Chondrocyte (in vitro differentiated cells): ENCODE measurements around the gene SLC38A1. TPM values are rescaled to one million over a fixed set of nuclear protein-coding genes. Genes with fewer than 3 reads are reported as not detected.

ENCODE experiments used
- DNase-seq: peaks from one replicate; pipeline ENCODE4 v3.0.0; 2021; ENCODE audit warnings: mixed read lengths, low spot score
- H3K27ac Mint-ChIP-seq: one replicate; pipeline ENCODE4 v1.8.0; 2021; ENCODE audit warnings: mild to moderate bottlenecking, moderate library complexity, mixed read lengths; ENCODE audit not compliant: unreplicated experiment
- H3K27me3 Mint-ChIP-seq: 2 replicates; pipeline ENCODE4 v1.8.0; 2021; ENCODE audit warnings: low read depth, mixed read lengths
- H3K36me3 Mint-ChIP-seq: 2 replicates; pipeline ENCODE4 v1.8.0; 2021; ENCODE audit warnings: low read depth, mixed read lengths
- H3K4me1 Mint-ChIP-seq: 2 replicates; pipeline ENCODE4 v1.8.0; 2021; ENCODE audit warnings: low read depth, mild to moderate bottlenecking, mixed read lengths
- H3K4me3 Mint-ChIP-seq: one replicate; pipeline ENCODE4 v1.8.0; 2021; ENCODE audit warnings: mild to moderate bottlenecking, moderate library complexity, mixed read lengths; ENCODE audit not compliant: unreplicated experiment
- H3K9me3 Mint-ChIP-seq: 2 replicates; pipeline ENCODE4 v1.8.0; 2021; ENCODE audit warnings: low read depth, mixed read lengths
- CTCF ChIP-seq: fragments of 200-600 bp; sonication (generic); IDR thresholded peaks from 2 replicates; pipeline ENCODE4 v1.5.0; 2021; ENCODE audit warnings: antibody characterized with exemption, mild to moderate bottlenecking, moderate library complexity
- long read RNA-seq: library from polyadenylated mRNA; stranded (forward); transcript quantifications from one replicate; pipeline ENCODE4 v2.0.0, GENCODE V29; 2021
- total RNA-seq: library from RNA; stranded (reverse); gene quantifications from 3 replicates; pipeline ENCODE4 v1.2.1, GENCODE V29; 2021

Gene SLC38A1
- 83.4 to 185 TPM (median 176 TPM) in 3 replicates for total RNA-seq
- long read RNA-seq, full-length matches to known transcripts: 56 of 95 reads
- long read RNA-seq, partial matches to known transcripts: 2 of 95 reads
- long read RNA-seq, other reads (novel, unspliced or antisense): 37 of 95 reads

- H3K36me3 Mint-ChIP-seq: peaks cover 3% of the 10 kb centered on the region
These were observed at the start of gene SLC38A1 for GRCh38 chr12:46268583-46269428. Gene SLC38A1 (minus strand): TSS chr12:46269043. CDS start chr12:46239800, 29,243 bp downstream.

GRCh38 chr12:46318037-46318436 lies 49.2 kb upstream of the SLC38A1 start:
- H3K27ac Mint-ChIP-seq: no peak overlapping the region

More at GRCh38 chr12:46268583-46269428, at the start of gene SLC38A1:
- H3K4me3 Mint-ChIP-seq: no peak within 1 kb of the TSS
- no peak for TF ChIP-seq CTCF
- H3K9me3 Mint-ChIP-seq: no peaks in the 10 kb centered on the region
- peak; percentile 94 for DNase-seq
- no peaks in the 10 kb centered on the region for H3K27me3 Mint-ChIP-seq
- H3K27ac Mint-ChIP-seq: peak within 1 kb of the TSS; percentile 7
- peaks cover 10% of the 10 kb centered on the region for H3K4me1 Mint-ChIP-seq

GRCh38 chr12:46304070-46304469 lies 35.2 kb upstream of the SLC38A1 start:
- Mint-ChIP-seq H3K9me3 (peaks cover 23% of the 10 kb centered on the region), H3K4me3 (no peak overlapping the region), H3K4me1 (peaks cover 8% of the 10 kb centered on the region), H3K27ac (no peak overlapping the region), H3K27me3 (no peaks in the 10 kb centered on the region), H3K36me3 (peaks cover 3% of the 10 kb centered on the region)
- no peak for DNase-seq
- TF ChIP-seq CTCF: no peak

More at GRCh38 chr12:46318037-46318436, 49.2 kb upstream of the SLC38A1 start:
- Mint-ChIP-seq H3K36me3 (peaks cover 4% of the 10 kb centered on the region), H3K4me1 (no peaks in the 10 kb centered on the region), H3K27me3 (no peaks in the 10 kb centered on the region), H3K4me3 (no peak overlapping the region), H3K9me3 (peaks cover 15% of the 10 kb centered on the region)
- DNase-seq: no peak
- TF ChIP-seq CTCF: no peak

GRCh38 chr12:46303039-46303666 lies 34.3 kb upstream of the SLC38A1 start:
- Mint-ChIP-seq H3K36me3 (no peaks in the 10 kb centered on the region), H3K9me3 (peaks cover 17% of the 10 kb centered on the region), H3K27me3 (no peaks in the 10 kb centered on the region), H3K4me1 (peaks cover 8% of the 10 kb centered on the region), H3K4me3 (no peak overlapping the region), H3K27ac (no peak overlapping the region)
- no peak for DNase-seq
- TF ChIP-seq CTCF: peak; percentile 73

- no peak for TF ChIP-seq CTCF
- no peak for DNase-seq
- Mint-ChIP-seq H3K27ac (no peak overlapping the region), H3K4me3 (no peak overlapping the region), H3K36me3 (no peaks in the 10 kb centered on the region), H3K27me3 (peaks cover 3% of the 10 kb centered on the region), H3K9me3 (peaks cover 9% of the 10 kb centered on the region), H3K4me1 (peaks cover 8% of the 10 kb centered on the region)
These were observed 32.1 kb upstream of the SLC38A1 start for GRCh38 chr12:46300910-46301309.
